ENCODE results near the gene RHCE.

DNA sequence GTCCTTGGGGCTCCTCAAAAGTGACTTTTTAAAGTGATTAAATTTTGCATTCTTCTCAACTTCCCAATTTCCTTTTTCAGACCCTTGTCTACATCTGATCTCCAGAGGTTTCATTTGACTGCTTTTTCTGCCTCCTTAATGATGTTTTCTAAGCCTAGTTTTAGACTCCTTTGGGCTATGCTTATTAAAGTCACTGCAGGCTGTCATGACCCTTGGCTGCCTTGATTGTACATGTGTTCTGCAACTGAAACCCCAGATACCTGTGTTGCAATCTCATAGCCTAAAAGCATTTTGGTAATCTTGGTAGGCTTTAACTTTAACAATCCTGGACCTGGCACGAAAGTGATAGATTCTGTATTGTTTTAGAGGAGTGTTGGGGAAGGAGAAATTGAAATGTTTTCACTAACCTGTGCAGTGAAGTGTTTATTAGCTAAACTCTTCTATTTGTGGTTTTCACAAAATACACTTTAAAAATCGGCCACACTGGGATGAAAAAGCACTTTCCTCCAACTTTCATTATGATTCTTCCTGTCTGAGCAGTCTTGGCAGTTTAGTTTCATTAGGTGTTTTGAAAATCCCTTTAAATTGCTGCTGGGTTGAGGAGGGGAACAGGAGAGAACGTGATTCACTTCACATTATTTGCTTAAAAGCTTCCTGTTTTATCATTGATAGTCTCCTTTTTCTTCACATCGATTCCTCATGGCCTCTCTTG, 14.9 kb upstream of the RHCE start:
- TF ChIP-seq, protein P1, sequence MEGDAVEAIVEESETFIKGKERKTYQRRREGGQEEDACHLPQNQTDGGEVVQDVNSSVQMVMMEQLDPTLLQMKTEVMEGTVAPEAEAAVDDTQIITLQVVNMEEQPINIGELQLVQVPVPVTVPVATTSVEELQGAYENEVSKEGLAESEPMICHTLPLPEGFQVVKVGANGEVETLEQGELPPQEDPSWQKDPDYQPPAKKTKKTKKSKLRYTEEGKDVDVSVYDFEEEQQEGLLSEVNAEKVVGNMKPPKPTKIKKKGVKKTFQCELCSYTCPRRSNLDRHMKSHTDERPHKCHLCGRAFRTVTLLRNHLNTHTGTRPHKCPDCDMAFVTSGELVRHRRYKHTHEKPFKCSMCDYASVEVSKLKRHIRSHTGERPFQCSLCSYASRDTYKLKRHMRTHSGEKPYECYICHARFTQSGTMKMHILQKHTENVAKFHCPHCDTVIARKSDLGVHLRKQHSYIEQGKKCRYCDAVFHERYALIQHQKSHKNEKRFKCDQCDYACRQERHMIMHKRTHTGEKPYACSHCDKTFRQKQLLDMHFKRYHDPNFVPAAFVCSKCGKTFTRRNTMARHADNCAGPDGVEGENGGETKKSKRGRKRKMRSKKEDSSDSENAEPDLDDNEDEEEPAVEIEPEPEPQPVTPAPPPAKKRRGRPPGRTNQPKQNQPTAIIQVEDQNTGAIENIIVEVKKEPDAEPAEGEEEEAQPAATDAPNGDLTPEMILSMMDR (IDR thresholded peaks at IDR 0.05; ENCODE audit: poor library complexity): no peak
- TF ChIP-seq EZH2 (IDR thresholded peaks at IDR 0.05; ENCODE audit: borderline replicate concordance) (no peak), EZH2phosphoT487 (IDR thresholded peaks at IDR 0.05; ENCODE audit: low read depth, severe bottlenecking, unreplicated experiment) (no peak)
